HG03520 (cell line): Measurements from ENCODE around the gene TKFC.
"Not testable (repeated sequence)": the region's sequence is repeated elsewhere in the genome, so short reads cannot be mapped to it uniquely, and the experiment has no call there.

Experiments used
- ATAC-seq: cut with Tn5 transposase; IDR thresholded peaks from one replicate; pipeline ENCODE4 v1.9.1; 2021; ENCODE audit warnings: mild to moderate bottlenecking, moderate library complexity; ENCODE audit not compliant: unreplicated experiment

TKFC gene

GRCh38 chr11:61362542-61362875, 29.5 kb downstream of the TKFC start:
- ATAC-seq = no peak

GRCh38 chr11:61364012-61364675, 31.1 kb downstream of the TKFC start:
- ATAC-seq = no peak

- ATAC-seq = no peak
Measured at GRCh38 chr11:61367406-61367805, 34.4 kb downstream of the TKFC start.

- ATAC-seq = no peak
Measured at GRCh38 chr11:61368646-61369045, 35.6 kb downstream of the TKFC start.

- ATAC-seq = no peak
Measured at GRCh38 chr11:61369372-61370348, 36.6 kb downstream of the TKFC start.

- ATAC-seq = no peak
Measured at GRCh38 chr11:61370349-61371005, 37.4 kb downstream of the TKFC start.

GRCh38 chr11:61372659-61373420, 39.8 kb downstream of the TKFC start:
- no peak for ATAC-seq

GRCh38 chr11:61375761-61376108, 42.7 kb downstream of the TKFC start:
- ATAC-seq = no peak

- ATAC-seq = no peak
Measured at GRCh38 chr11:61377461-61378160, 44.6 kb downstream of the TKFC start.

- no peak for ATAC-seq
Measured at GRCh38 chr11:61378713-61379313, 45.8 kb downstream of the TKFC start.

GRCh38 chr11:61380884-61381283, 47.9 kb downstream of the TKFC start:
- no peak for ATAC-seq

GRCh38 chr11:61383859-61384258, 50.8 kb downstream of the TKFC start:
- not testable (repeated sequence) for ATAC-seq

GRCh38 chr11:61384271-61385242, 51.5 kb downstream of the TKFC start:
- ATAC-seq = no peak

- no peak for ATAC-seq
Measured at GRCh38 chr11:61390161-61390560, 57.1 kb downstream of the TKFC start.

- no peak for ATAC-seq
Measured at GRCh38 chr11:61392981-61393595, 60.1 kb downstream of the TKFC start.
